Coronary artery (tissue), 2 donors: ENCODE measurements around the gene HRK.
A peak's percentile ranks its signal among the peaks of the same experiment; 100 is the strongest.

ENCODE experiments used
- DNase-seq: peaks from one replicate; pipeline ENCODE4 v3.0.0-alpha.2; 2017; ENCODE audit warnings: low spot score
- H3K27ac ChIP-seq, 2 donors: fragments of 200-600 bp; sonication (generic); one replicate each; pipeline ENCODE4 v1.5.1; 2016 to 2019
- H3K4me3 ChIP-seq: fragments of 200-600 bp; sonication (generic); 2 replicates; pipeline ENCODE4 v1.5.1; 2016; ENCODE audit warnings: mild to moderate bottlenecking, moderate library complexity
- CTCF ChIP-seq: fragments of 200-600 bp; sonication (generic); IDR thresholded peaks from one replicate; pipeline ENCODE4 v1.5.1; 2019; ENCODE audit warnings: antibody characterized with exemption

Gene HRK

GRCh38 chr12:116881325-116881876, at the start of gene HRK:
HRK (minus strand) TSS chr12:116881441; CDS start chr12:116881307, 134 bp downstream.
- Histone ChIP-seq H3K4me3 (peak within 1 kb of the TSS; percentile 61), H3K27ac (no peak within 1 kb of the TSS)
- no peak for DNase-seq
- no peak for TF ChIP-seq CTCF

GRCh38 chr12:116929885-116930284, 48.6 kb upstream of the HRK start:
- Histone ChIP-seq H3K4me3 (no peak overlapping the region), H3K27ac (no peak overlapping the region)
- no peak for DNase-seq
- TF ChIP-seq CTCF, result no peak

- no peak for TF ChIP-seq CTCF
- no peak overlapping the region for H3K27ac ChIP-seq
- no peak overlapping the region for H3K4me3 ChIP-seq
- DNase-seq, result no peak
These were observed 47.3 kb upstream of the HRK start for GRCh38 chr12:116928504-116928903.

GRCh38 chr12:116927244-116927940, 46.2 kb upstream of the HRK start:
- TF ChIP-seq CTCF, result no peak
- no peak for DNase-seq
- H3K27ac ChIP-seq, result peak overlapping the region in 1 of 2 donors; percentile 20
- H3K4me3 ChIP-seq, result no peak overlapping the region

- TF ChIP-seq CTCF, result no peak
- DNase-seq, result no peak
- Histone ChIP-seq H3K27ac (peak overlapping the region; percentile 16 to 25), H3K4me3 (no peak overlapping the region)
These were observed 45.3 kb upstream of the HRK start for GRCh38 chr12:116926283-116927243.

- TF ChIP-seq CTCF, result no peak
- no peak for DNase-seq
- no peak overlapping the region for H3K4me3 ChIP-seq
- no peak overlapping the region for H3K27ac ChIP-seq
These were observed 43.6 kb upstream of the HRK start for GRCh38 chr12:116924558-116925453.
